NCI-H1436 treated with DMSO at 0.1 percent for 48 hours (cell line): ENCODE measurements around the gene HNRNPLL.

Experiments
- DNase-seq: peaks from one replicate; lab custom pipeline; 2025; lab: John Stamatoyannopoulos, UW

HNRNPLL gene

DNA sequence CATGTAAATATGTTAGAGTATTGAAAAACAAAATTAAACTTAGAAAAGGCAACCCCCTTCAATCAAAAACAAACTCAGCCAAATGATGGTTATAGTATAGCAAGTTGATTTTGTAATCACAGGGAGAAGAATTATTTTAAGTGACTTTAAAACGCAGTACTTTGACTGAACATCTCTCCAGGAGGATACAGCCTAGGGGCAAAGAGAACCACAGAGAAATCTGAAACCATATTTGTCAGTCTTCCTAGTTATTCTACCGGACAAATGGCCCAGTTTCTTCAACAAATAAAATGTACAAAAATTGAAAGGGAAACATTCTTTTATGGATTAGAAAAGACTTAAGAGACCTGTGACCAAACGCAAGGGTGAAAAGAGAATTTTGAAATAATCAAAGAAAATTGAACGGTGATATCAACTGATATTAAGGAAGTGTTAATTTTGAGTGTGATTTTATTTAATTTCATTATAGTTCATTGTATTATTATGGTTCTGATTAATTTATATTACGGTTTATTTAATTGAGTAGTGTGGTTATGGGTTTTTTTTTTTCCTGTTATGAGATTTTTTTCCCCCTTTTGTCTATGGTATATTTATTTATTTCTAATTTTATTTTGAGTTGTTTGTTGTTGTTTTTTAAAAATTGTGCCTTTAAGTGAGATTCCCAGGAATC is 75.3 kb downstream of the HNRNPLL start:
- no peak for DNase-seq

DNA sequence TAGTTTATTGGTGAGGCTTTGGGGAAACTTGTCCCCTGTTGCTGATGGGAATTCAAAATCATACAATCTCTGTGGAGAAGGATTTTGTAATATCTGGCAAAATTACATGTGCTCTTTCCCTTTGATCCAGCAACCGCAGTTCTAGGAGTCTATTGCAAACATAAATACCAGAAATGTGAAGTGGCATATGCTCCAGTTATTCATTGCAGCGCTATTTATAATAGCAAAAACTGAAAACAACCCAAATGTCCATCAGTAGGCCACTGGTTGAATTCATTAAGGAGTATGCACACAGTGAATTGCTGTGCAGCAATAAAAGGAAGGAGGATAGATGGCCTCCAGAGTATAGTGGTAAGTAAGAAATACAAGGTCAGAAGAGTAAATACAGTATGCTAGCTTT is 76.5 kb downstream of the HNRNPLL start:
- DNase-seq, result no peak

DNA sequence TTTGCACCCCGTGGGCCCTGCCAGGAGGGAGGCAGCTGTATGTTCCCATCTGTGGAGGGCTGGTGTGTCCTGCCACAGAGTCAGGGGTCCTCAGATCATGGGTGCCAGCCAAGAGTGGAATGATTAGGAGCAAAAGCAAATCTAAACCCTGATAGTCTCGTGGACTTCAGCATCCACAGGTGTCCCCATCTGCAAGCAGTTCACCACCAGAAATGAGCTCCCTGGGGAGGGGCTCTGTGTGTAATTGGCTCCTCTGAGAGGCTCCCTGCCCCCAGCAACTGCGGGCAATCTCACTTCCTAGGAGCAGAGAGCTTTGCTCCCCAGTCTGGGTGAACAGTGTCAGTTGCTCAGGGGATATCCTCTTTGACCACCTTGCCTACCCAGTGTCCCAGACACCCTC is 78.1 kb downstream of the HNRNPLL start:
- peak; percentile 15 for DNase-seq

DNA sequence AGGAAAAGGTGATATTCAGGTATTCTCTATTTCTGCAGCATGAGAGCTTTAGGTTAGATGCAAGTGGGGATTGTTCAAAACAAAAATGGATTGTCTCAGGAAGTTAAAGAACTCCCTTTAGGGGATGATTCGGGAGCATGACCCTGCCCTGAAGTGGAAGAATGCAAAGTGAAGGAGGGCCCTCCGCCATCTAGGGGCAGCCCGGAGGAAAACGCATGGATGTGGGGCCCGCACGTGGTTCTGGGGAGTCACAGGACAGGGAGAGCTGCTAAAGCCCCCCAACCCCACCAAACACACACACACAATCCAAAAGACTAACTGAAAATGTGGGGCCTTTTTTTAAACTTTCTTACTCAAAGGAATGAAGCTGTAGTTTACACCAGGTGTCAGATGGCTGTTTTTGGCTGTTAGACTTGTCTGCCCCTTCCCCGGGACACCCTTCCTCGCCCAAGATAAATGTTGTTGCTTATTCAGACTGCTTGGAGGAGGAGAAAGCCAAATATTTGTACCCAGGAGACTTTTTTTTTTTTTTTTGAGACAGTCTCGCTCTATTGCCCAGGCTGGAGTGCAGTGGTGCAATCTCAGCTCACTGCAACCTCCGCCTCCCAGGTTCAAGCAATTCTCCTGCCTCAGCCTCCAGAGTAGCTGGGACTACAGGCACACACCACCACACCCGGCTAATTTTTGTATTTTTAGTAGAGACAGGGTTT is 78.8 kb downstream of the HNRNPLL start:
- no peak for DNase-seq

DNA sequence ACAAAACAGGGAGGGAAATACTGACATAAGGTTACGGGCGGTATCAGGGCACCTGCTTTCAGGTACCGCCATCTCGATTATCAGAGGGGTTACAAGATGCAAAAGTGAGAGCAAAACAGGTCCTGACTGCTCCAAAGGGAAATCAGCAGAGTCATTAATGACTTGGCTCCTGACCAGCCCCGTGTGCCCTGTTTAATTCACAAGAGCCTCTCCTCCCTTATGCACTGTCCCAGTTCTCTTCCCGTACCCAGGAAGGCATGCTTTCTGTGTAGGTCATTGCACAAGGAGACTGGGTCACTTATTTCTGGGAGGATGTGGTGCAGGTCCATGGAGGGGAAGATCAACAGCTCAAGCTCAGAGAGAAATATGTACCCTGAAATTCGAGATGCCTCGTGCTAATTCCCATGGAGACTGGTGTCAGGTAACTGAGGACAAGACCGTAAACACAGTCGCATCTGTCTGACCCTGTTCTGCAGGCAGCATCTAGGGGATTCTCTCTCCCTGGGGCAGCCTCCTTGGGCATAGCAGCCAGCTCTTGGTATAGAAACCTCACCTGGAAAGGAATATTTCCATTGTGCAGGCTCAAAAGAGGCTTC is 79.9 kb downstream of the HNRNPLL start:
- no peak for DNase-seq

DNA sequence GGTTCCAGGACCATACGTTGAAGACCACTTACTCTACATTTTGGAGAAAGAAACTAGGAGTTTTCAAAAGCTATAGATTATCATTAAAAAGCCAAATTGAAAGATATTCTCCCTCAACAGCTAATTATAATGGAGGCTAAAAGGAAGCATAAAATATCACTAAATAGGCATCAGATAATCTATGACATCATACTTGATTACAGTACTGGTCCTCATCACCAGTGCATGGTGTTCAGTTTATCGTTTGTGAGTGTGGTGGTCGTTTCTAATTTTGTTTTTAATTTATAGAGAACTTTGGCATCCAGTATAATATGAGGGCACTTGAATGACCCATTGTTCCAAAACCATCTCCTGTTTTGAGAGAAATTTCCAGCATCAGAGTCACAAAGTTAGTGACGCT is 80.9 kb downstream of the HNRNPLL start:
- DNase-seq, result no peak

DNA sequence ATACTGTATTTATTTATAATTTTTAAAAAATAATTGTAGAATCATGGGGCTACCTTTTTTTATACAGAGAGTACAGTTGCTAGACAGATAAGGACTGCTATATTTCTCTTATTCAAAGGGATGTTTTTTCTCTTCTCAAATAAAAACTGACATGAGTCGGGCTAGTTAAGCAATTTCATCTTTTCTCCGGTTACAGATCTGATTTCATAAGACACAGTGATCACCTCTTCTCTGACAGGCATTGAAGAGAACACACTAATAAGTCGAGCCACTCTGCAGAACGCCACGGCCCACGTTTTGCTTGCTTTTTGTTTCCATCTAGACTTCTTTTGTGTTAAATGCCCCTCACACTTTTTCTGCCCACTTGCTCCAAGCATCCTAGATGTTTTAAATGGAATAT is 85.4 kb downstream of the HNRNPLL start:
- no peak for DNase-seq

DNA sequence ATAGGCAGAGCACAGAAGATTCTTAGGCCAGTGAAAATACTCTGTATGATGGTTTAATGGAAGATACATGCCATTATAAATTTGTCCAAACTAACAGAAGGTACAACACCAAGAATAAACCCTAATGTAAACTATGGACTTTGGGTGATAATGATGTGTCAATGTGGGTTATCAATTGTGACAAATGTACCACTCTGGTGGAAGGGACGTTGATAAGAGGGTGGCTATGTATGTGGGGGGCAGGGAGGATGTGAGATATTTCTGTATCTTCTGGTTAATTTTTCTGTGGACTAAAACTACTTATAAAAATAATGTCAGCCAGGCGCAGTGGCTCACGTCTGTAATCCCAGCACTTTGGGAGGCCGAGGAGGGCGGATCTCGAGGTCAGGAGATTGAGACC is 86.2 kb downstream of the HNRNPLL start:
- DNase-seq, result no peak

DNA sequence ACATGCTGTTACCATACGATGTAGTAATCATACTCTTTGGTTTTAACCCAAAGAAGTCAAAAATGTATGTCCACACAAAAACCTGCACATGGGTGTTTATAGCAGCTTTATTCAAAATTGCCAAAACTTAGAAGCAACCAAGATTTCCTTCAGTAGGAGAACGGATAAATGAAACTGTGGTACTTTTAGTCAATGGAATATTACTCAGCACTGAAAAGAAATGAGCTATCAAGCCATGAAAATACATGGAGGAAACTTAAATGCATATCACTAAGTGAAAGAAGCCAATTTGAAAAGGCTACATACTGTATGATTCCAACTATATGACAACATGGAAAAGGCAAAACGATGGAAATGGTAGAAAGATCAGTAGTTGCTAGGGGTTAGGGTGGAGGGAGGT is 86.6 kb downstream of the HNRNPLL start:
- no peak for DNase-seq

DNA sequence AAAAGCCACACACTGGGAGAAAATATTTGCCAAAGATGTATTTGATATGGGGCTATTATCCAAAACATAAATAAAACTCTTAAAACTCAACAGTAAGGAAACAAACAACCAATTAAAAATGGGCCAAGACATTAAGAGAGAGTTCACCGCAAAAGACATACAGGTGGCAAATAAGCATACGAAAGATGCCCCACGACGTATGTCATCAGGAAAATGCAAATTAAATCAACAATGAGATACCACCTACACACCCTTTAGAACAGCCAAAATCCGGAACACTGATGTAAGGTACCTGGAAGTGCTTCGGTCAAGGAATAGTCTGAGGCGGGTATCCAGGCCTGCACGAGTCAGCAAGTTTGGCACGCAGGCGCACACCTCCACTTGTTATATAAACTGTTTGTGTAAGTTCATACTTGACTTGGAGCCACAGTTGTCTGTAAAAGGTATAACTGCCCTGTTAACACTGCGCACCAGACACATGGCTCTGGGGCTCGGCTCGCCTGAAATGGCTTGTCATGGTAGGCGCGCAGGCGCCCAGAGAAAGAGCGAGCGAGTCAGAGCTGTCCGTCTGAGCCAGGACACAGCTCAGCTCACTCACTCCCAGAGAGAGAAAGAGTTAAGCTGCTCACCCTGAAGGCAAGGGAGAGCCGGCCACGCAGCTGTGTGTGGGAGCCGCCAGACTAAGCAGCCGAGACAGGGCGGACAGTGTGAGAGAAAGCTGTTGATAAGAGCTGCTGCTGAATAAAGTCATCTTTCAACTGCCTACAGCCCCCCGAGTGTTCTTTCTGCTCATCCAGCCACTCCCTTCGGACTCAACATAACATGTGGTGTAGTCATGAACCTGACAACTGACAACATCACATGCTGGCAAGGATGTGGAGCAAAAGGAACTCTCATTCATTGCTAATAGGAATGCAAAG is 87.3 kb downstream of the HNRNPLL start:
- no peak for DNase-seq

DNA sequence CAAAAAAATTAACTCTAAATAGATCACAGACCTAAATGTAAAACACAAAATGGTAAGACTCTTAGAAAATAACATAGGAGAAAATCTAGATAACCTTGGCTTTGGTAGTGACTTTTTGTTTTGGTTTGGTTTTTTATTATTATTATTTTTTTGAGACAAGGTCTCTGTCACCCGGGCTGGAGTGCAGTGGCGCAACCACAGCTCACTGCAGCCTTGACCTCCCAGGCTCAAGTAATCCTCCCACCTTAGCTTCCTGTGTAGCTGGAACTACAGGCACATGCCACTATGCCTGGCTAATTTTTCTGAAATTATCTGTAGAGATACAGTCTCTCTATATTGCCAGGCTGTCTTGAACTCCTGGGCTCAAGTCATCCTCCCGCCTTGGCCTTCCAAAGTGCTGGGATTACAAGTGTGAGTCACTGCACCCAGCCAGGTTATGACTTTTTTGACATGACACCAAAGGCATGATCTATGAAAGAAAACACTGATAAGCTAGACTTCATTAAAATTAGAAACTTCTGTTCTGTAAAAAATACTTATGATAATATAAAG is 88.0 kb downstream of the HNRNPLL start:
- DNase-seq, result no peak

DNA sequence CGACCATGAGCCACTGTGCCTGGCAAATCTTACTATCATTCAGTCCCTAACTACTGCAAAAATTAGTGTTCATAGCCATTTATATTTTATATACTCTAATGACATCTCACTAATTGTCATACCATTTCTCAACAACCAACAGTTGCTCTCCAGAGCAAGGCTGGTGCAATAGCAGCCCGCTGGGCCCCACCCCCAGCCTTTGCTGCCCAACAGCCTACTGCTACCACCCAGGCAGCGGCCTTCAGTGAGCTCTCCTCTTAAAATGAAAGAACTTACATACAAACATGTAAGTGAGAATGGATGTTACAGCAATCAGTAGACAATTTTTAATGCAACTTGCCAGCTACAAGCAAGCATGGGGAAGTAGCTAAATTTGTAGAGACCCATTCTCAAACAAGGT is 90.5 kb downstream of the HNRNPLL start:
- no peak for DNase-seq
